KMS-11 (cell line): Measurements from ENCODE around the gene GLIS2.

ENCODE experiments used
- H2AFZ ChIP-seq: fragments of 200-600 bp; sonication (generic); 2 replicates; pipeline ENCODE4 v1.6.1; 2016; ENCODE audit warnings: antibody characterized with exemption, mixed run types, low read depth
- H3K27ac ChIP-seq: fragments of 200-600 bp; sonication (generic); 2 replicates; pipeline ENCODE4 v1.6.1; 2016; ENCODE audit warnings: mild to moderate bottlenecking, mixed run types
- H3K27me3 ChIP-seq: fragments of 200-600 bp; sonication (generic); 2 replicates; pipeline ENCODE4 v1.6.1; 2017; ENCODE audit warnings: mild to moderate bottlenecking, low read depth, mixed run types, moderate library complexity; ENCODE audit not compliant: insufficient read depth
- H3K36me3 ChIP-seq: fragments of 200-600 bp; sonication (generic); 2 replicates; pipeline ENCODE4 v1.6.1; 2017; ENCODE audit warnings: mild to moderate bottlenecking, mixed run types; ENCODE audit not compliant: insufficient read depth
- H3K4me1 ChIP-seq: fragments of 200-600 bp; sonication (generic); 2 replicates; pipeline ENCODE4 v1.6.1; 2016; ENCODE audit warnings: mild to moderate bottlenecking, low read depth, mixed run types; ENCODE audit not compliant: poor library complexity, severe bottlenecking
- H3K4me2 ChIP-seq: fragments of 200-600 bp; sonication (generic); 2 replicates; pipeline ENCODE4 v1.7.0; 2016; ENCODE audit warnings: mild to moderate bottlenecking, mixed run types
- H3K4me3 ChIP-seq: fragments of 200-600 bp; sonication (generic); IDR thresholded peaks from 2 replicates; pipeline ENCODE4 v1.6.1; 2017; ENCODE audit warnings: low read depth, low read length, mixed read lengths; ENCODE audit not compliant: insufficient read depth
- H3K79me2 ChIP-seq: fragments of 200-600 bp; sonication (generic); 2 replicates; pipeline ENCODE4 v1.6.1; 2016; ENCODE audit warnings: low read depth, mixed run types; ENCODE audit not compliant: insufficient read depth
- H3K9ac ChIP-seq: fragments of 200-600 bp; sonication (generic); 2 replicates; pipeline ENCODE4 v1.6.1; 2016; ENCODE audit warnings: mild to moderate bottlenecking, mixed run types
- H4K20me1 ChIP-seq: fragments of 200-600 bp; sonication (generic); 2 replicates; pipeline ENCODE4 v1.6.1; 2016; ENCODE audit warnings: mild to moderate bottlenecking, mixed run types; ENCODE audit not compliant: insufficient read depth
- TF ChIP-seq, protein P1 (sequence below): fragments of 200-600 bp; sonication (generic); conservative IDR thresholded peaks from 2 replicates; pipeline ENCODE4 v1.6.1; 2017; ENCODE audit warnings: low read depth, mild to moderate bottlenecking, antibody characterized with exemption, low read length, moderate library complexity, mixed read lengths

The GLIS2 gene

DNA sequence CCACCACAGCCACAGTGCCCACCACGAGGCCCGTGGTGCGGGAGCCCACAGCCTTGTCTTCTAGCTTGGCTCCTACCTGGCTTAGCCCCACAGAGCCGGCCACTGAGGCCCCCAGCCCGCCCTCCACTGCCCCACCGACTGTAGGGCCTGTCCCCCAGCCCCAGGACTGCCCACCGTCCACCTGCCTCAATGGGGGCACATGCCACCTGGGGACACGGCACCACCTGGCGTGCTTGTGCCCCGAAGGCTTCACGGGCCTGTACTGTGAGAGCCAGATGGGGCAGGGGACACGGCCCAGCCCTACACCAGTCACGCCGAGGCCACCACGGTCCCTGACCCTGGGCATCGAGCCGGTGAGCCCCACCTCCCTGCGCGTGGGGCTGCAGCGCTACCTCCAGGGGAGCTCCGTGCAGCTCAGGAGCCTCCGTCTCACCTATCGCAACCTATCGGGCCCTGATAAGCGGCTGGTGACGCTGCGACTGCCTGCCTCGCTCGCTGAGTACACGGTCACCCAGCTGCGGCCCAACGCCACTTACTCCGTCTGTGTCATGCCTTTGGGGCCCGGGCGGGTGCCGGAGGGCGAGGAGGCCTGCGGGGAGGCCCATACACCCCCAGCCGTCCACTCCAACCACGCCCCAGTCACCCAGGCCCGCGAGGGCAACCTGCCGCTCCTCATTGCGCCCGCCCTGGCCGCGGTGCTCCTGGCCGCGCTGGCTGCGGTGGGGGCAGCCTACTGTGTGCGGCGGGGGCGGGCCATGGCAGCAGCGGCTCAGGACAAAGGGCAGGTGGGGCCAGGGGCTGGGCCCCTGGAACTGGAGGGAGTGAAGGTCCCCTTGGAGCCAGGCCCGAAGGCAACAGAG lies 66.3 kb downstream of the GLIS2 start:
- no peaks in the 10 kb centered on the region; the same call in 1 of the 2 replicates for H3K79me2 ChIP-seq
- H3K4me3 ChIP-seq, result no peak overlapping the region
- no peak overlapping the region for H3K9ac ChIP-seq
- no peak overlapping the region for H3K4me2 ChIP-seq
- H4K20me1 ChIP-seq, result no peaks in the 10 kb centered on the region
- H3K27me3 ChIP-seq, result no peaks in the 10 kb centered on the region
- H3K36me3 ChIP-seq, result no peaks in the 10 kb centered on the region
- H3K4me1 ChIP-seq, result no peaks in the 10 kb centered on the region
- TF ChIP-seq, protein P1, sequence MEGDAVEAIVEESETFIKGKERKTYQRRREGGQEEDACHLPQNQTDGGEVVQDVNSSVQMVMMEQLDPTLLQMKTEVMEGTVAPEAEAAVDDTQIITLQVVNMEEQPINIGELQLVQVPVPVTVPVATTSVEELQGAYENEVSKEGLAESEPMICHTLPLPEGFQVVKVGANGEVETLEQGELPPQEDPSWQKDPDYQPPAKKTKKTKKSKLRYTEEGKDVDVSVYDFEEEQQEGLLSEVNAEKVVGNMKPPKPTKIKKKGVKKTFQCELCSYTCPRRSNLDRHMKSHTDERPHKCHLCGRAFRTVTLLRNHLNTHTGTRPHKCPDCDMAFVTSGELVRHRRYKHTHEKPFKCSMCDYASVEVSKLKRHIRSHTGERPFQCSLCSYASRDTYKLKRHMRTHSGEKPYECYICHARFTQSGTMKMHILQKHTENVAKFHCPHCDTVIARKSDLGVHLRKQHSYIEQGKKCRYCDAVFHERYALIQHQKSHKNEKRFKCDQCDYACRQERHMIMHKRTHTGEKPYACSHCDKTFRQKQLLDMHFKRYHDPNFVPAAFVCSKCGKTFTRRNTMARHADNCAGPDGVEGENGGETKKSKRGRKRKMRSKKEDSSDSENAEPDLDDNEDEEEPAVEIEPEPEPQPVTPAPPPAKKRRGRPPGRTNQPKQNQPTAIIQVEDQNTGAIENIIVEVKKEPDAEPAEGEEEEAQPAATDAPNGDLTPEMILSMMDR, result no peak
- no peak overlapping the region for H2AFZ ChIP-seq
- no peak overlapping the region for H3K27ac ChIP-seq

DNA sequence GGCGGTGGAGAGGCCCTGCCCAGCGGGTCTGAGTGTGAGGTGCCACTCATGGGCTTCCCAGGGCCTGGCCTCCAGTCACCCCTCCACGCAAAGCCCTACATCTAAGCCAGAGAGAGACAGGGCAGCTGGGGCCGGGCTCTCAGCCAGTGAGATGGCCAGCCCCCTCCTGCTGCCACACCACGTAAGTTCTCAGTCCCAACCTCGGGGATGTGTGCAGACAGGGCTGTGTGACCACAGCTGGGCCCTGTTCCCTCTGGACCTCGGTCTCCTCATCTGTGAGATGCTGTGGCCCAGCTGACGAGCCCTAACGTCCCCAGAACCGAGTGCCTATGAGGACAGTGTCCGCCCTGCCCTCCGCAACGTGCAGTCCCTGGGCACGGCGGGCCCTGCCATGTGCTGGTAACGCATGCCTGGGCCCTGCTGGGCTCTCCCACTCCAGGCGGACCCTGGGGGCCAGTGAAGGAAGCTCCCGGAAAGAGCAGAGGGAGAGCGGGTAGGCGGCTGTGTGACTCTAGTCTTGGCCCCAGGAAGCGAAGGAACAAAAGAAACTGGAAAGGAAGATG lies 67.0 kb downstream of the GLIS2 start:
- Histone ChIP-seq H4K20me1 (no peaks in the 10 kb centered on the region), H3K79me2 (no peaks in the 10 kb centered on the region; the same call in 1 of the 2 replicates), H3K4me1 (no peaks in the 10 kb centered on the region), H3K9ac (no peak overlapping the region), H2AFZ (no peak overlapping the region), H3K27ac (no peak overlapping the region), H3K4me3 (no peak overlapping the region), H3K27me3 (no peaks in the 10 kb centered on the region), H3K4me2 (no peak overlapping the region), H3K36me3 (no peaks in the 10 kb centered on the region)
- TF ChIP-seq, protein P1, result no peak

DNA sequence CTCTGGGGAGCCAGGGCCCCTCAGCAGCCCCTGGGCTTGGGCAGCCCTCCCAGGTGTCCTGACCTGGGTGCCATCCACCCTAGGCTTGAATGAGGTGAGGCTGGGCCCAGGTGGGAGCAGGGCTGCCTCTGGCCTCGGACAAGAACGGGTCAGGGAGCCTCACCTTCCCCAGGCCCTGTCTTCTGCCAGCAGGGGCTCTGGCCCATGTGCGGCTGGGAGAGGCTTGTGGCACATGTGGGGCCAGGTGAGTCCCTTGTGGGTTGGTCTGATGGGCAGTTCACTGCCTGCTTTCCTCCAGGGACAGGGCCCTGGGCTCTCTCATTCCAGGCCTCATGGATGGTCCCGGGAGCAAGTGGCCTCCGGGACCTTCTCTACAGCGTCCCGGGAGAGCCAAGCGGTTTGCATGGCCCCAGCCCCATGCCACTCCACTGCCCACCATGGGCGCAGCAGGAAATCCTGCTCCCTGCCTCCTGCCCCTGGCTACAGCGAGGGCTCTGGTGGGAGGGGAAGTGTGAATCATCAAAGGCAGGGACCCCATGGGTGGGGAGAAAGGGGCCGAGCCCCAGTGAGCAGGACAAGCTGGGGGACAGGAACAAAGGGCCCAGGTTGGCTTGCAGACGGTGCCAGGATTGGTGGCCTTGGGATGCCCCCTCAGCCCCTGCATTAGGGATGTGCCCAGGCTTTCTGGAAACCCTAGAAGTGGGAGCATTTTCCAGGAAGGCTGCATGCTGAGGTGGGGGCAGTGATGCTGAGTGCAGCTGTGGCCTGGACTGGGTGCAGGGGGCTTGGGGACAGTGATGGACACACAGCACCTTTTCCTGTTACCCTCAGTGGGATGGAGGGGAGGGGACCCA lies 68.0 kb downstream of the GLIS2 start:
- Histone ChIP-seq H3K36me3 (no peaks in the 10 kb centered on the region), H3K9ac (no peak overlapping the region), H3K27me3 (no peaks in the 10 kb centered on the region), H3K27ac (no peak overlapping the region), H2AFZ (no peak overlapping the region), H3K4me2 (no peak overlapping the region), H3K79me2 (no peaks in the 10 kb centered on the region; the same call in 1 of the 2 replicates), H4K20me1 (no peaks in the 10 kb centered on the region), H3K4me1 (no peaks in the 10 kb centered on the region), H3K4me3 (no peak overlapping the region)
- TF ChIP-seq, protein P1, result no peak

DNA sequence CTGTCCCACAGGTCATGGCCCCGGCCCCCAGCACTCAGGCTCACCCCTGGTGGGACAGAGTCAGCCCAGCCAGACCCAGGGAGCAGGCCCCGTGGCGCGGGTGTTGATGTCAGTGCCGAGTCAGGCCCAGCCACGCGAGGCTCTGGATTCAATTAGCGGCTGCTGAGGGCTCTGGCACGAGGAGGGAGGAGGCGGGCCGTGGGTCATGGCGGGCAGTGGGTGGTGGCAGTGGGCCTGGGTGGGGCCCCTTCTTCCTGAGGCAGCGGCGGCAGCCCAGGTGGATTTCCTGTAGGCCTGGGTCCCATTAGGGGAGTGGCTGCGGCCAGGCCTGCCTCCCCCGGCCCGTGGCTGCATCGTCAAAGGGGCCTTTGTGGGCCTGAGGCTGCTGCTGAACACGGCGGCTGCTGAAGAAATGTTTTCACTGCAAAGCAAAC lies 68.7 kb downstream of the GLIS2 start:
- Histone ChIP-seq H3K79me2 (no peaks in the 10 kb centered on the region; the same call in 1 of the 2 replicates), H3K4me2 (no peak overlapping the region), H2AFZ (no peak overlapping the region), H3K4me3 (no peak overlapping the region), H3K36me3 (no peaks in the 10 kb centered on the region), H3K27ac (no peak overlapping the region), H3K27me3 (no peaks in the 10 kb centered on the region), H3K9ac (no peak overlapping the region), H3K4me1 (no peaks in the 10 kb centered on the region), H4K20me1 (no peaks in the 10 kb centered on the region)
- TF ChIP-seq, protein P1, result no peak
